ENCODE measurements around the gene RAB32. TPM values are rescaled to one million over a fixed set of nuclear protein-coding genes. Genes with fewer than 3 reads are reported as not detected.
"Not testable (repeated sequence)": the region's sequence is repeated elsewhere in the genome, so short reads cannot be mapped to it uniquely, and the experiment has no call there.

The RAB32 gene
- total RNA-seq (2014; rRNA removed; shearing (Covaris generic)): 91.6 and 101 TPM in 2 replicates

DNA sequence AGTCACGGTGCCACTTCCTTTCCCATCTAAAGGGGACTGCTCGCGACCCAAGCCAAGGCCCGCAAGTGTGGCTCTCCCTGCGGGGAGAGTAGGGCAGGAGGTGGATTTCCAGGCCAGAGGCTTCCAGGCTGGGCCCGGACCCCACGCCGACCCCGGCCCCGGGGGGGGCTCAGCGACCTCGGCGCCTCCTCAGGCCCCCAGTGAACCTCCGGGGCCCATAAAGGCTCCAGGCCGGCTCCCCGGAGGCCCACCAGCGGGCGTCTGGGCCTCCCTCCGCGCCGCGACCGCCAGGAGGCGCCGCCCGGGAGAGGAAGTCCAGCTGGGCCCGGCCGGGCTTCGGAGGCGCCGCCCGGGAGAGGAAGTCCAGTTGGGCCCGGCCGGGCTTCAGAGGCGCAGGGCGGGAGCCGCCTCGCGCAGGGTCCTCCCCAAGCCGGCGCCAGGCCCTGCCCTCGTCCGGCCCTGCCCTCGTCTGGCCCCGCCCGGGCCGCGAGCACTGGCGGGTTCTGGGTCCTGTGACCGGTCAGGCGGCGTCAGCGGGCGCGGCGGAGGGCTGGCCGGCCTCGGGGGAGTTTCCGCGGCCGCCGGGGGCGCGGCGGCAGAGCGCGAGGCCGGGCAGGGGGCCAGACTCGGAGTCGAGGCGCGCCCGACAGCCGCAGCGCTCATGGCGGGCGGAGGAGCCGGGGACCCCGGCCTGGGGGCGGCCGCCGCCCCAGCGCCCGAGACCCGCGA, at the start of gene RAB32:
Gene RAB32, plus strand, starts transcription at position 623 of the 729 bp plus-strand sequence. Its CDS starts 39 bp downstream, at position 662.
- peak; percentile 95 for DNase-seq (ENCODE audit: low read depth)

DNA sequence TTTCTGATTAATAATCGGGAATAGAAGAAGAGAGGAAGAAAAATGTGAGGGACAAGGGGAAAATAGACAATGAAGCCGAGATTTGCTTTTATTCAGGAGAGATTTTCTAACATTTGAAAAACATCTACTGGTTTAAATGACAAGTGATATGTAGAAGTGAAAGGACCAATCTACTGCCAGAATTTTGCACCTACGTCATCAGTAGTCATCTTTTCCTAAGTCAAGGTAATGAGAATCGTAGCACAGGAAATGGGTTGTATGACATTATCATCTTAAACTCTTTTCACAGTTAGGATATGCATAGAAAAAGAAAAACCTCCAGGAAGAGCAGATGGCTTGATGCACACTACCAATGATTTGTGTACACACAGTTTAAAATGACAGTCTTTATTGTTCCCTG, 45.3 kb upstream of the RAB32 start:
- peak; percentile 8 for DNase-seq (ENCODE audit: low read depth)

DNA sequence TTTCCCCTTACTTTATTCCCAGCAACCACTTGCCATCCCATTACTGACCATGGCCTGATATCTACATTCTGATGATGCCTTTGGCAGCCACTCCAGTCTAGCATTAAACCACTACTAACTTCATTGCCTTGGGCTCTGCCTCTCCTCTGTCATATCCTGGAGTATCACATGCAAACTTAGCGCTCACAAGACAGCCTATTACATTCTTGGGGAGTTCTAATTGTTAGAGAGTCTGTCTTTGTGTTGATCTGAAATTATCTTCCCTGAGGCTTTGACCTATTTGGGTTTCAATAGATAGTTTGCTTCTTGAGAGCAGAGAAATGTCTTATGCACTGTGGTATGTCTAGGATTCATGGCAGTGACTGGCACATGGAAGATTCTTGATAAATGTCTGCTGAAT, 40.5 kb upstream of the RAB32 start:
- DNase-seq (ENCODE audit: low read depth): no peak

DNA sequence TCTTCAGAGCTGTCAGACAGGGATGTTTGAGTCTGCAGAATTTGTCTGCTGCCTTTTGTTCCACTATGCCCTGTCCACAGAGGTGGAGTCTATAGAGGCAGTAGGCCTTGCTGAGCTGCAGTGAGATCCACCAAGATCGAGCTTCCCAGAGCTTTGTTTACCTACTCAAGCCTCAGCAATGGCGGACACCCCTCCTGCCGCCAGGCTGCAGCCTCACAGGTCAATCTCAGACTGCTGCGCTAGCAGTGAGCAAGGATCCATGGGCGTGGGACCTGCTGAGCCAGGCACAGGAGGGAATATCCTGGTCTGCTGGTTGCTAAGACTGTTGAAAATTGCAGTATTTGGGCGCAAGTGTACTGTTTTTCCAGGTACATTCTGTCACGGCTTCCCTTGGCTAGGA, 28.4 kb upstream of the RAB32 start:
- no peak for DNase-seq (ENCODE audit: low read depth)

DNA sequence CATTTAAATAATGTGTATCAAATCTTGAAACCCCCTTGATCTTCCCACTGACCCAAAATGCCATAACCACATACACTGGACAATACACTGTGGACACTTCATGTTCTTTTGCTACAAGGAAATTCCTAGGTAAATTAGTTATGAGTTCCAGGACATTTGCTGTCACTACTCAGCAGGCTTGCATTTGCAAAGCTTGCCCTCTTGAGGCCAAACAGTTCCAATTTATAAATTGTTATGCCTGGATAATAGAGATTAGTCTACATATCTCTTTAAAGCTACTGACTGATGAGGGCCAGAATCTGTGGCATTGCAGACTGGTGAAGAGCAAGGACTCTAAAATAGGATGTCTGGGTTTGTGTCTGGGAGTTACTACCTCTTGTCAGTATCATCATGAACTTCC, 17.4 kb upstream of the RAB32 start:
- peak; percentile 5 for DNase-seq (ENCODE audit: low read depth)

DNA sequence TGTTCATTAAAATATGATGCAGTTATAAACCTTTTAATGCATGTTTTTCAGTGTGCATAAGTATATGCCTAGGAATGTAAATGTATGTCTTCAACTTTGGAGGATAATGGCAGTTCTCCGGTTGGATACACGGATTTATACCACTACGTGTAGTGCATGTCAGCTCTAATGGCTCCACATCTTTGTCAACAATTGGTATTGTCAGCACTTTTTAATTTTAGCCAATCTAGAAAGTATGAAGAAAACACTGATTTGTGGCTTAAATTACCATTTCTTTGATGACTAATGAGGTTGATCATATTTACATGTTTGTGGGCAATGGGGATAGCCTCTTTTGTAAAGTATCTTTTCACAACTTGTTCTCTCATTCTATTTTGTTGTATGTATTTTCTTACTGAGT, 10.9 kb upstream of the RAB32 start:
- no peak for DNase-seq (ENCODE audit: low read depth)

DNA sequence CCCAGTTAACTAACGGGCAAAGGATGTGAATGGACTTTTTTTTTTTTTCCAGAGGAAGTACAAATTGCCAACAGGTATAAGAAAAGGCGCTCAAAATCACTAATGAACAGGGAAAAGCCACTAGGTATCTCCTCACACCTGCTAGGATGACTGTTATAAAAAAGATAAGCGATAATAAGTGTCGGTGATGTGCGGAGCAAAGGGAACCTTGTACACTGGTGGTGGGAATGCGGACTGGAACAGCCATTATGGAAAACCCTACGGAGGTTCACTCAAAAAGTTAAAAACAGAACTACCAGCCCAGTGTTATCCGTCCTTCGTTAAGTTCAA, 787 bp upstream of the RAB32 start:
- no peak for DNase-seq (ENCODE audit: low read depth)

DNA sequence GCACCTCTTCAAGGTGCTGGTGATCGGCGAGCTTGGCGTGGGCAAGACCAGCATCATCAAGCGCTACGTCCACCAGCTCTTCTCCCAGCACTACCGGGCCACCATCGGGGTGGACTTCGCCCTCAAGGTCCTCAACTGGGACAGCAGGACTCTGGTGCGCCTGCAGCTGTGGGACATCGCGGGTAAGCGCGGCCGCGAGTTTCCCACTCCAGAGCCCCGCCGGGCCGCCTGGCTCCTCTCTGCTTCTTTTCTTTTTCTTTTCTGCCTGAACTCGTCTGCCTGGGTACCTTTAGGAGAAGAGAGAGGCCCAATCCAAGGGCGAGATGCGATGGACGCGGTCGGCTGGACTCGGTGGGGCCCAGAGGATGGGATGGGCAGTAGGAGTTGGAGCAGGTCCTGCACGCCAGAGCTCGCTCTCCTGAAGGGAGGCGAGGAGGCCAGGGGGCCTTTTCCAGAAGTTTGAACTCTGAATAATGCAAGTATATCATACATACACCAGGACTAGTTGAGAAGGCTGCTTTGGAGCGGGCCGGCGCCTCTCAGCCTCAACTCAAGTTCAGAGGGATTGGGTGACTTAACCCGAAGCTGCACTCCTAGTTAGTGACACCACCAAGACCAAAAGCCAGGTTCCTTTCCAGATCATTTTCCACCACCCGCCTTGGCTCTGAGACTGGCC, 445 bp downstream of the RAB32 start:
- DNase-seq (ENCODE audit: low read depth): peak; percentile 63

DNA sequence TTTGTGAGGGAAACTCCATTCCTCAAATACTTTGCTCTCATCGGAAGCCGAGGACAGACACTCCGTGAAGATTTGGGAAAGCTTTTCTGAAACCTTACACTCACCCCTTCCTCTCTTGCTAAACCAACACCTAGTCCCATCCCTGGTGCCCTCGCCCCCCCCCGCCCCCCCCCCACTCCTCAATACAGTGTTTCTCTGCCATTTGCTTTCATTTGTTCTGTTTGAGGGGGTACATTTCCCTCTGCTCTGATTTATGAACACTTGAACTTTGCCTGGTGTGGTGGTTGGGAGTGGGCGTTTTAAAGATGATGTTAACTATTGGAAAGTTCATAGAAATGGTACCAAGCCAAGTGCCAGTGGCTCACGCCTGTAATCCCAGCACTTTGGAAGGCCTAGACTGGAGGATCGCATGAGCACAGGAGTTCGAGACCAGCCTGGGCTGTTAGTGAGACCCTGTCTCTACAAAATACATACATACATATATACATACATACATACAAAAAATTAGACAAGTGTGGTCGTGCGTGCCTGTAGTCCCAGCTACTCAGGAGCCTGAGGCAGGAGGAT, 1.1 kb downstream of the RAB32 start:
- peak; percentile 17 for DNase-seq (ENCODE audit: low read depth)

DNA sequence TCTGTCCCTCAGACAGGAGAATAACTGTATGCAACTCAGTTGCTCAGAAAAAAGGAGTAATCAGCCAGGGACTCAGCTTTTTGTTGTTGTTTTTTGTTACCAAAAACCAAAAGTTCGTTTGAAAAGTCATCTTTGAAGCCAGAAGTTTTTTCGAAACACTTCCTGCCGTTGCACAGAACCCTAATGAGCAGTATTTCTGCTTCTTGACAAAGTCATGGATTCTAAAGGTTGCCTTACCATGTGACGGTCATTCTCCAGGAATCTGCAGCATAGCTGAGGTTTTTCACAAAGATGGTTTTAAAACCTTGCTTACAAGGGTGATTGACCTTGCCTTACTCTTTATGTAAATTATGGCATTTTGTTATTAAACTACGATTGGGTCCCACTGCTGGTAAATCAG, 1.9 kb downstream of the RAB32 start:
- DNase-seq (ENCODE audit: low read depth): peak; percentile 85

DNA sequence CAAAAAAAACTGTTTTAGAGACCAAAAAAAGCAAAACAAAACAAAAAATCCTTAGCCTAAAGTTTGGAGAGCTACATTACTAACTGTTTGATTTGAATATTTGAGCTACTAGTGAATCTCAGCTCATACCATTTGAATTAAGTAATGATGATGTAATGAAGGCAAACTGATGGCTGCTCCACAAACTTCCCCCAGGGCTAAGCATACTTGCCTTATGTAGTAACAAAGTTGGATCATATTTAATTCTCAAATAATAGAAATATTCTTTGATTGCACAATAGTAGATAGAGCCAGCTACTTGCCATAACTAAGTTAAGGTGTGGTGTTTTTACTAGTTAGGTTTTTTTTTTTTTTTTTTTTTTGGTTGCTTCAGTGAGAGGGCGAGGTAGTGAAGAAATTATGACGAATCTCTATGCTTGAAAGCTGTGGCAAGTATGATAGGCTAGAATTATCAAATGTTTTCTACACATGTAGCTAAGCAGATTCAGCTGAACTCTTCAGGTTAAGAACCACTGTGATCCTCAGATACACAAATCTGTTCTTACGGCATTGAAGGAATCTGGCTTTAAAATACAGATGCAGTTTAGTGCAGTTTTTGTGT, 2.9 kb downstream of the RAB32 start:
- DNase-seq (ENCODE audit: low read depth): peak; percentile 90

DNA sequence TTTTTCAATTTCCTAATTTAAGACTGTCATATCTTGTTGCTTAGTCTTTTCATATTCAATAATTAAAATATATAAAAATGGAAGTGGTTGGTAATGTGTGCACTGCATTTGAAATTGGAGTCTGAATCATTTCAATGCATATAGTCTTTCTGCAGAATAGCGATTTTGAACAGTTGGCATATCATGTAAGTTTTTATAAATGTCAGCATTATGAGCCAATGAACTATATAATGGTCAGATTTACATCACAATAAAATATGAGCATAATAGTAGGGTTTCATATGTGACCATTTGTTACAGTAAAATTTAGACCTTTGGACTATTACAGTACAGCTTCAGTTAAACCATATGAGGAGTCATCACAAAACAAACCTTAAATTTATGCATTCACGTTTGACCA, 4.3 kb downstream of the RAB32 start:
- DNase-seq (ENCODE audit: low read depth): no peak

DNA sequence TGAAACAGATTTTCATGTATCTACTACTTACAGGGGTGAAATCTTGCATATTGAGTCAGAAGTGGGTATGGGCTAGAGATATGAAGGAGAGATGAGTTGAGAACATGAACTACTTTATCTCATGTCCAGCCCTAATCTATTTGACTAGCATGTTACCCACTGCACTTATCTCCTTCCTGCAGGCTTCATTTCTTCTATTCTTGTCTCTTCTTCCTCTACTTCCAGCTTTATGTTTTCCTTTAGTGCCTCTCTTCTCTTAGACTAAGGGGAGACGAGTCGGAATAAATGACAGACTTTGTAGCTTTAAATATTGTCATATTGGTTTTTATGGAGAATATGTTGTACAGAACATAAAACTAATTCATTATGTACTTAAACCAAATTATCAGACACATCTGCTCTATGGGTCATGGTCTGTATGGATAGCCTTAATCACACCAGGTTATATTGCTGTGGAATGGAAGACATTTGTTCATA, 5.3 kb downstream of the RAB32 start:
- no peak for DNase-seq (ENCODE audit: low read depth)

DNA sequence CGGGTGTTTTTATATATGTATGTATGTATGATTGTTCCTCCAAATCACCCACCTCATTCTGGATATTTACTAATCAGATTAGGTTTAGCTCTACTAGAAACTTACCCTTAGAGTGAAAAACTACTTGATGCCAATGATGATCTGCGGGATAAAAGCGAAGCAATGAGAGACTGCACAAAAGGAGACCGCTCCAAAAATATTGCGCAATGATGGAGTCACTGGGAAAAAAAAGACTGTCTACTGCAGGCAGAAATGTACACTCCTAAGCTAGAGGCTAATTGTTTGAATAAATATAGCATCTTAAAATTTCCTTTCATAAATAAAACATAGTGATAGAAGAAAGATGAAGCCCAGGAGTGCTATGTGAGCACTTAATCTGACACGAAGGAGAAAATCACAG, 7.3 kb downstream of the RAB32 start:
- DNase-seq (ENCODE audit: low read depth): no peak

DNA sequence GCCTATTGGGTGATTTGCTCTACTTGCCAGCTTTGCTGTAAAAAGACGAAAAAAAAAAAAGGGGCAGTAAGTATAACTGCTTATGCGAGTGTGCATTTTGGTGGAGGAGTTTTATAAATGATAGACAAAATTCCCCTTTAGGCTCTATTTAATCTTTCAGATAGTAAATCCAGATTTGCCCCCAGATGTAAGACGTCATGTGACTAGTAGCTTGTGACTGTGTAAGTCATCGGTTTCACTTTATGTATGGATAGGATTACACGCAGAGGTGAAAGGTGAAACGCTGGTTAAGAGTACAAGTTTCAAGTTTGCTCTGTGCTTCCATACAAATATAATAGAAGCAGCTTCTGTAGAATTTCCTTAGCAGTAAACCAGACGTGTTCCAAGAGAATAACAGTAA, 7.9 kb downstream of the RAB32 start:
- no peak for DNase-seq (ENCODE audit: low read depth)

DNA sequence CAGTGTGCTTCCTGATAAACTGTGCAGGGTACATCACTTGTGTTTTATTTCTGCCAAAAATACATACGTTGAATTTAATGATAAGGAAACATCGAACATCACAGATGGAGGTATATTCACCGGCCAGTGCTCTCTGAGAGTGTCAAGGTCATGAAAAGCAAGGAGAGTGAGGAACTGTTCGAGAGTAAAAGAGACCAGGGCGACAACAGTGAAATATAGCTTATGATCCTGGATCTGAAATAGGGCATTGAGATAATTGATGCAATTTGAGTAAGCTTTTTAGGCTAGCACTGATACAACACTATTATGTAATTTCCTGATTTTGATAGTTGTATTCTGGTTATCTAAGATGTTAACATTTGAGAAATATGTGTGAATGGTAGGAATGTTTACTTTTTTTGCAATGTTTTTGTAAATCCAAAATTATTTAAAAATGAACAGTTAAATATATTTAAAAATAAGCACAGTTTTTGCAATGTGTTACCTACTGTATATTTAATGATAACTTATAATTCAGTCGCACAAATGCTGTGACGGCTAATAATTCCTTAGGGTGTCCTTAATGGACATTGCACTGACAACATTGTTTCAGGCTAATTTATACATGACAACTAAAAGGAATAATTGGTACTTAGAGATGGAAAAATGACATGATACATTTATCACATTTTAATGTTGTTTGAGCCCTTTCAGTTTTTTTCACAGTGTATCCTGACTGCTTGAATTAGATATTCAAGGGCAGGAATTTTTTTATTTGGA, 9.9 kb downstream of the RAB32 start:
- DNase-seq (ENCODE audit: low read depth): no peak

DNA sequence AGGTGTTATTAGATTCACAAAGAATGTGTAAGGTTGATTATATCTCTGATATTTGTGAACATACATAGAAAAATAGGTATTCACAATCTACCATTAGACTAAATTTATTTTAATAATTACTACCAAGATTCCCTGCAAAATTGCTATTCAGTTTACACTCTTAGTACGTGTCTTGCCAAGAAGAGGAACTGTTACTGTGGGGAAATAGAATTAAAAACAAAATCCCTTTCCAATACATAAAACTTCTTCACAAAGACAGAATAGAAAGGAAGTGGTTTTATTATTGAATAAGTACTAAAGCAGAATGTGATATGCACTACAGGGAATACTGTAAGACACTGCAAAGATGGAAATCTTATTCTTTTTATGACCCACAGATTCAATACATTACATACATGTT, 17.0 kb downstream of the RAB32 start:
- no peak for DNase-seq (ENCODE audit: low read depth)

DNA sequence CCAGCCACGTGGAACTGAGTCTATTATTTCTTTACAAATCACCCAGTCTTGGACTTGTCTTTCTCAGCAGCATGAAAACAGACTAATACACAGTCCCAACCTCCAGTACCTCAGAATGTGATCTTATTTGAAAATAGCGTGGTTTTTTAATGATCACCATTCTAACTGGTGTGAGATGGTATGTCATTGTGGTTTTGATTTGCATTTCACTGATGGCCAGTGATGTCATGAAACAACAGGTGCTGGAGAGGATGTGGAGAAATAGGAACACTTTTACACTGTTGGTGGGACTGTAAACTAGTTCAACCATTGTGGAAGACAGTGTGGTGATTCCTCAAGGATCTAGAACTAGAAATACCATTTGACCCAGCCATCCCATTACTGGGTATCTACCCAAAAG, 23.0 kb downstream of the RAB32 start:
- DNase-seq (ENCODE audit: low read depth): not testable (repeated sequence)

DNA sequence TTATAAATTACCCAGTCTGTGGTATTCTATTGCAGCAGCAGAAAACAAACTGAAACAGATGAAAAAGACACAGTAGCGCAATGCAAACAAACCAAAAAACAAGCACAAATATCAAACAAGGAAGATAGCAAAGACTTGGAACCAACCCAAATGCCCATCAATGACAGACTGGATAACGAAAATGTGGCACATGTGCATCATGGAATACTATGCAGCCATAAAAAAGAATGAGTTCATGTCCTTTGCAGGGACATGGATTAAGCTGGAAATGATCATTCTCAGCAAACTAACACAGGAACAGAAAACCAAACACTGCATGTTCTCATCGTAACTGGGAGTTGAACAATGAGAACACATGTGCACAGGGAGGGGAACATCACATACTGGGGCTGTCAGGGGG, 25.0 kb downstream of the RAB32 start:
- not testable (repeated sequence) for DNase-seq (ENCODE audit: low read depth)

DNA sequence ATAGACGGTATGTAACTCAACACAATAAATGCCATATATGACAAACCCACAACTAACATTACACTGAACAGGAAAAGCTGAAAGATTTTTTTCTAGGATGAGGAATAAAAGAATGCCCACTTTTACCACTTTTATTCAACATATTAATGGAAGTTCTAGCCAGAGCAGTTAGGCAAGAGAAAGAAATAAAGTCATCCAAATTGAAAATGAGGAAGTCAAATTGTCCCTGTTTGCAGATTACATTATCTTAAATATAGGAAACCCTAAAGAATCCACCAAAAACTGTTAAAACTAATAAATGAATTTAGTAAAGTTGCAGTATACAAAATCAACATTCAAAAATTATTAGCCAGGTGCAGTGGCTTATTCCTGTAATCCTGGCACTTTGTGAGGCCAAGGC, 30.6 kb downstream of the RAB32 start:
- DNase-seq (ENCODE audit: low read depth): no peak

DNA sequence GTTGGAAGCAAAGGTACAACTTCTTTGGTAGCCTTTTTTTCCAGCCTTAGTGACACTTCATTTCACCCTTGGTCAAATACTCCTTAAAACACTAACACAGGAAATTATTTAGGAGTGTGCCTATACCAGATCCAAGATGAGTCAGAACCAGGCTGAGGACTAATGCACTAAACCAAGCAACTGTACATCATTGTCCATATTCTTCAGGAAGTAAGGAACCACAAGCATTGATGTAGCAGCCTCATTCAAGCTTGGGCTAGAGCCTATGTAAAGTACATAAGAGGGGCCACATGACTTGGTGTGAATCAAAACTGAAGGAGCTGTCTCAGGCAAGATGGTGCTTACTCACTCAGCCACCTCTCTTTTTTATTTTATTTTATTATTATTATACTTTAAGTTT, 34.4 kb downstream of the RAB32 start:
- peak; percentile 13 for DNase-seq (ENCODE audit: low read depth)

DNA sequence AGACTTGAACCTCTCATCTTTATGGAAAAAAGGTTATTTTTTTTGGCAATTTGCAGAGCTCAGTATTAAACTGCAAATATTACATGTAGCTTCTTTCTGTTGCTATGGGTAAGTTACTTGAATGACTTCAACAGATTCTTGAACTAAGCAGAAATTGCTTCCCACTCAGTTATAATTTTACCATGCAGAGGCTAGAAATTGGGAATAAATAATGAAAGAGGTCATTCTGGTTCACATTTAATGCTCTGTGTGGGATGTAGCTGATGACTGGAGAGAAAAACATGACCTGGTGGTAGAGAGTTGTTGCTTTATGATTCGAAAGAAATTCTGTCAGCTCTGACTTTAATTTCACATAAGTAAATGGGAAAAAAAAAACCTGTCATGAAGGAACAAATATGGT, 38.3 kb downstream of the RAB32 start:
- no peak for DNase-seq (ENCODE audit: low read depth)

All from M059J (cell line).